LHCN-M2 (cell line): ENCODE results near the gene RNASE11. TPM values are rescaled to one million over a fixed set of nuclear protein-coding genes. Genes with fewer than 3 reads are reported as not detected.

Experiments
- DNase-seq: peaks from one replicate; pipeline ENCODE4 v3.0.0-alpha.2; 2012; ENCODE audit warnings: low read depth
- total RNA-seq: library from RNA; depleted of rRNA; stranded (reverse); fragments of >200 nt; gene quantifications from 2 replicates; pipeline ENCODE4 v1.2.3, GENCODE V29; 2014; rRNA removed

RNASE11 gene
- total RNA-seq, 1 experiment from 2014 or later, result not detected

- DNase-seq, result no peak
Observed at GRCh38 chr14:20539906-20540305, 47.9 kb downstream of the RNASE11 start.

Other genes with a start within 250 kb of the RNASE11 start
- gene PARP2, start 244.4 kb downstream of the RNASE11 start, total RNA-seq, result 25.5 and 28.0 TPM in 2 replicates
- gene TEP1, start 174.5 kb downstream of the RNASE11 start, total RNA-seq, result 16.6 and 17.2 TPM in 2 replicates
- gene KLHL33, start 151.8 kb downstream of the RNASE11 start, total RNA-seq, result not detected in 2 replicates
- gene OSGEP, start 133.2 kb downstream of the RNASE11 start, total RNA-seq, result 52.8 and 61.1 TPM in 2 replicates
- gene APEX1, start 132.8 kb downstream of the RNASE11 start, total RNA-seq, result 152 and 213 TPM in 2 replicates
- gene PIP4P1, start 126.6 kb downstream of the RNASE11 start, total RNA-seq, result 18.1 and 24.6 TPM in 2 replicates
- 54.0 and 54.8 TPM in 2 replicates for gene PNP, start 118.6 kb downstream of the RNASE11 start, total RNA-seq
- not detected in 2 replicates for gene RNASE10, start 82.5 kb downstream of the RNASE11 start, total RNA-seq
- gene RNASE9, start 27.0 kb downstream of the RNASE11 start, total RNA-seq, result not detected in 2 replicates
- gene RNASE12, start 3.4 kb upstream of the RNASE11 start, total RNA-seq, result not detected in 2 replicates
- gene OR6S1, start 53.7 kb upstream of the RNASE11 start, total RNA-seq, result not detected in 2 replicates
- 5.4 and 10.5 TPM in 2 replicates for gene RNASE4, start 96.6 kb upstream of the RNASE11 start, total RNA-seq
- gene ANG, start 100.8 kb upstream of the RNASE11 start, total RNA-seq, result 4.2 and 4.4 TPM in 2 replicates
- not detected in 2 replicates for gene EDDM3A, start 157.9 kb upstream of the RNASE11 start, total RNA-seq
- not detected in 2 replicates for gene EDDM3B, start 180.4 kb upstream of the RNASE11 start, total RNA-seq
- not detected in 2 replicates for gene RNASE6, start 193.3 kb upstream of the RNASE11 start, total RNA-seq
- gene RNASE1, start 214.8 kb upstream of the RNASE11 start, total RNA-seq, result not detected in 2 replicates